GM12878 (cell line): ENCODE results near the gene CFDP1. TPM values are rescaled to one million over a fixed set of nuclear protein-coding genes. Genes with fewer than 3 reads are reported as not detected.

Experiments
- ATAC-seq: fragments of 200-7000 bp; cut with Tn5 transposase; 3 replicates; pipeline ENCODE4 v1.9.1; 2020; ENCODE audit warnings: mild to moderate bottlenecking, moderate library complexity
- BruUV-seq: library from RNA; stranded (reverse); fragments of 400-500 nt; replicated peaks from 2 replicates; lab custom pipeline; 2021; lab: Mats Ljungman, UMichigan
- CTCF ChIA-PET: fragments of 300-600 bp; sonication (Branson Sonifier 250); formaldehyde crosslinking; extraction: SDS; loops from one replicate; lab custom pipeline; 2021; ENCODE audit warnings: inconsistent platforms; lab: Yijun Ruan, JAX
- POLR2A ChIA-PET: fragments of 350-600 bp; formaldehyde crosslinking; extraction: SDS; loops from one replicate; lab custom pipeline; 2021; ENCODE audit warnings: inconsistent platforms; lab: Charles Lee
- RAD21 ChIA-PET: fragments of 300-600 bp; sonication (Branson Sonifier 250); formaldehyde crosslinking; loops from one replicate; lab custom pipeline; 2023; ENCODE audit warnings: antibody characterized with exemption; ENCODE audit not compliant: unreplicated experiment; lab: Charles Lee
- SMC1A ChIA-PET: fragments of 300-600 bp; sonication (Branson Sonifier 250); formaldehyde crosslinking; loops from one replicate; lab custom pipeline; 2023; ENCODE audit not compliant: unreplicated experiment, uncharacterized antibody; lab: Charles Lee
- DNase-seq: peaks from one replicate; pipeline ENCODE4 v3.0.0-alpha.2; 2011; ENCODE audit warnings: low read depth, low spot score
- FAIRE-seq: peaks from 3 replicates; lab custom pipeline; 2011; peaks lifted over from hg19 to GRCh38; lab: Jason Lieb, UNC
- H2AFZ ChIP-seq: 2 replicates; pipeline ENCODE4 v1.6.0; 2011; ENCODE audit warnings: low read depth, low read length, control low read depth; ENCODE audit not compliant: control insufficient read depth
- H3K27ac ChIP-seq: 2 replicates; pipeline ENCODE4 v1.5.1; 2011; ENCODE audit warnings: control low read depth; ENCODE audit not compliant: control insufficient read depth, insufficient read depth
- H3K27me3 ChIP-seq, 2 experiments: replicated peaks in 1 of 2; 2 replicates each; pipeline versions ENCODE4 v1.6.0 to v1.6.1; 2011; ENCODE audit warnings: low read length in 1 of 2; ENCODE audit not compliant: control insufficient read depth in 2 of 2, insufficient read depth in 2 of 2
- H3K36me3 ChIP-seq, 2 experiments: 2 replicates each; pipeline ENCODE4 v1.5.1; 2011; ENCODE audit warnings: low read length in 1 of 2; ENCODE audit not compliant: control insufficient read depth in 2 of 2, insufficient read depth in 2 of 2
- H3K4me1 ChIP-seq: 2 replicates; pipeline ENCODE4 v1.6.1; 2011; ENCODE audit warnings: mild to moderate bottlenecking, low read length, moderate library complexity, mixed read lengths; ENCODE audit not compliant: control insufficient read depth, insufficient read depth
- H3K4me2 ChIP-seq: 2 replicates; pipeline ENCODE4 v1.6.0; 2011; ENCODE audit warnings: control low read depth; ENCODE audit not compliant: control insufficient read depth, insufficient read depth
- H3K4me3 ChIP-seq: fragments of 200-600 bp; sonication (generic); 2 replicates; pipeline ENCODE4 v1.5.1; 2016
- H3K79me2 ChIP-seq: 2 replicates; pipeline ENCODE4 v1.6.0; 2011; ENCODE audit warnings: low read length; ENCODE audit not compliant: control insufficient read depth, insufficient read depth
- H3K9ac ChIP-seq: 2 replicates; pipeline ENCODE4 v1.8.0; 2011; ENCODE audit warnings: low read length, control low read depth, mixed read lengths; ENCODE audit not compliant: control insufficient read depth, insufficient read depth
- H3K9me3 ChIP-seq: replicated peaks from 3 replicates; pipeline ENCODE4 v1.5.1; 2011; ENCODE audit warnings: mild to moderate bottlenecking, low read length; ENCODE audit not compliant: control insufficient read depth, insufficient read depth
- H4K20me1 ChIP-seq: 2 replicates; pipeline ENCODE4 v1.6.0; 2011; ENCODE audit not compliant: control insufficient read depth, insufficient read depth
- BCL11A ChIP-seq: IDR thresholded peaks from 2 replicates; pipeline ENCODE4 v1.6.1; 2011; ENCODE audit warnings: low read depth, low read length
- DPF2 ChIP-seq: fragments of 450-650 bp; IDR thresholded peaks from 2 replicates; pipeline ENCODE4 v1.6.1; 2017; ENCODE audit warnings: mild to moderate bottlenecking
- EP300 ChIP-seq, 2 experiments: fragments of 150-350 bp in 1 of 2; IDR thresholded peaks; 2 replicates each; pipeline ENCODE4 v1.6.1; 2011 to 2012; ENCODE audit warnings: low read depth in 2 of 2, low read length in 2 of 2, borderline replicate concordance in 1 of 2, improper control_type of control experiment in 1 of 2, inconsistent platforms in 1 of 2; ENCODE audit not compliant: control insufficient read depth in 1 of 2
- IKZF1 ChIP-seq: fragments of 450-650 bp; conservative IDR thresholded peaks from 2 replicates; pipeline ENCODE4 v1.6.1; 2017; ENCODE audit warnings: antibody characterized with exemption, mild to moderate bottlenecking
- JUND ChIP-seq: IDR thresholded peaks from 2 replicates; pipeline ENCODE4 v1.6.1; 2012; ENCODE audit warnings: low read depth, mild to moderate bottlenecking, low read length, improper control_type of control experiment, moderate library complexity
- MYB ChIP-seq: fragments of 150-350 bp; IDR thresholded peaks from 2 replicates; pipeline ENCODE4 v1.6.1; 2014; ENCODE audit warnings: mild to moderate bottlenecking, low read depth, low read length, borderline replicate concordance
- NKRF ChIP-seq: fragments of 450-650 bp; conservative IDR thresholded peaks from 2 replicates; pipeline ENCODE4 v1.6.1; 2017; ENCODE audit warnings: mild to moderate bottlenecking, moderate library complexity
- PAX8 ChIP-seq: fragments of 450-650 bp; IDR thresholded peaks from 2 replicates; pipeline ENCODE4 v1.6.1; 2017; ENCODE audit warnings: mild to moderate bottlenecking, moderate library complexity
- RB1 ChIP-seq: fragments of 450-650 bp; formaldehyde crosslinking; IDR thresholded peaks from 2 replicates; pipeline ENCODE4 v1.6.1; 2017; ENCODE audit warnings: mild to moderate bottlenecking, borderline replicate concordance
- SIX5 ChIP-seq: IDR thresholded peaks from 2 replicates; pipeline ENCODE4 v1.6.1; 2011; ENCODE audit warnings: mild to moderate bottlenecking, low read depth, low read length, moderate library complexity; ENCODE audit not compliant: severe bottlenecking
- TCF7 ChIP-seq: IDR thresholded peaks from 2 replicates; pipeline ENCODE4 v1.6.1; 2014; ENCODE audit warnings: antibody characterized with exemption, borderline replicate concordance
- ZBED1 ChIP-seq: IDR thresholded peaks from 2 replicates; pipeline ENCODE4 v1.6.1; 2016; ENCODE audit warnings: borderline replicate concordance
- ZNF24 ChIP-seq: fragments of 450-650 bp; IDR thresholded peaks from 2 replicates; pipeline ENCODE4 v1.6.1; 2017; ENCODE audit warnings: antibody characterized with exemption, mild to moderate bottlenecking
- ZZZ3 ChIP-seq: IDR thresholded peaks from 2 replicates; pipeline ENCODE4 v1.6.1; 2011; ENCODE audit warnings: low read depth; ENCODE audit not compliant: control insufficient read depth, insufficient read length
- WGBS: methylation state at CpG from one replicate; pipeline ENCODE4 v1.1.6; 2016; ENCODE audit warnings: low lambda C conversion rate; ENCODE audit not compliant: insufficient replicate concordance, insufficient coverage; ENCODE audit errors: missing lambda C conversion rate; 5-methylcytosine and 5-hydroxymethylcytosine counted together
- in situ Hi-C: fragments of 300-500 bp; cut with MboI; formaldehyde crosslinking; loops from 9 replicates; pipeline ENCODE4 v1.14.3; 2018; ENCODE audit warnings: mixed read lengths
- intact Hi-C: fragments of 100-400 bp; cut with micrococcal nuclease; formaldehyde crosslinking; loops from one replicate; pipeline ENCODE4 v1.14.2; 2022; ENCODE audit not compliant: unreplicated experiment
- polyA plus RNA-seq, 11 experiments: library from polyadenylated mRNA; depleted of rRNA in 4 of 11; unstranded in 6 of 11; stranded (reverse) in 5 of 11; fragments of >200 nt; fragmentation: Nextera tagmentation in 4 of 11; fragmentation: Illumina TruSeq in 1 of 11; extraction: Ambion mirVana in 4 of 11; extraction: Trizol in 1 of 11; gene quantifications; 1 replicate in 1 of 11; 2 replicates in 10 of 11; pipeline versions ENCODE4 v1.2.1 to v1.2.3, GENCODE V29; 2011 to 2016; ENCODE audit warnings: inconsistent platforms in 2 of 11, missing spikeins in 2 of 11, low read depth in 1 of 11
- total RNA-seq, 4 experiments: library from RNA; depleted of rRNA in 3 of 4; stranded (reverse); fragments of >200 nt in 3 of 4; fragmentation: Illumina TruSeq in 1 of 4; extraction: Trizol in 1 of 4; gene quantifications; 2 replicates each; pipeline versions ENCODE4 v1.2.1 to v1.2.3, GENCODE V29; 2013 to 2021

CFDP1 gene
- total and polyA plus RNA-seq, 10 of the 15 experiments (the other 5 are each of a cell fraction or from before 2014, with no cell fraction given), result 22.3 to 64.8 (median 36.7) TPM

DNA sequence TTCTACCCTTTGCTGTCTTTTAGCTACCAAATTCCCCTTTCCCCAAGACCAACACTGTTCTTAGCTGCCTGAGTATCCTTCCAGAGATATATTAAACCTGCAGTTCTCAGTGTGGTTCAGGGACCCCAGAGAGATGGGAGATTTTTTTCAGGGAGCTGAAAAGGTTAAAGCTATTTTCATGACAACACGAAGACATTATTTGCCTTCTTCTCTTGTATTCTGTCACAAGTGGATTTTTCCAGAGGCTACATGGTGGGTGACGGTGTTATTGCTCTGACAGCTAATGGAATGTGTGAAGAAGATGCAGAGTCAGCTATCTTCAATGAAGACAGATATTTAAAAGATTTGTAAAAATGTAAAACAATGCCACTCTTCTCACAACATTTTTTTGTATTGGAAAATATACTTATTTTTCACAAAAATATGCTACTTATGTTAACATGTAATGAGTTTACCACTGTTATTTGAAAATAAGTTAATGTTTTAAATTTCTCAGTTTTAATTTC is 69.0 kb downstream of the CFDP1 start:
- WGBS, result 96% methylated on average over 2 of the region's 2 CpGs
- in situ Hi-C loops, result no loop called here

More for the DNA sequence above, 69.0 kb downstream of the CFDP1 start:
- Histone ChIP-seq H3K4me2 (no peak overlapping the region), H2AFZ (no peak overlapping the region), H3K9ac (no peak overlapping the region), H3K27ac (no peak overlapping the region), H3K4me3 (no peak overlapping the region), H3K9me3 (no peaks in the 10 kb centered on the region), H3K27me3 (no peaks in the 10 kb centered on the region), H4K20me1 (no peaks in the 10 kb centered on the region), H3K36me3 (peaks cover 0 to 4% of the 10 kb centered on the region in 2 experiments; a peak in 1 of 4 replicates), H3K4me1 (no peaks in the 10 kb centered on the region), H3K79me2 (no peaks in the 10 kb centered on the region)
- DNase-seq (no peak), FAIRE-seq (no peak), ATAC-seq (no peak)
- intact Hi-C loops, result no loop called here
- ChIA-PET CTCF (interaction anchor here (1.2 to 1.8 kb wide), 2 partner anchors 11 to 28 kb away, joined by 3 to 4 read pairs; no protein-coding TSS in a partner anchor), RAD21 (no interaction called here), POLR2A (interaction anchor here (0.6 kb wide), 1 partner anchor 30 kb away, joined by 3 read pairs; no protein-coding TSS in a partner anchor), SMC1A (interaction anchor here (1.1 to 1.4 kb wide), 4 partner anchors 14 to 38 kb away, joined by 3 to 5 read pairs (median 4); no protein-coding TSS in a partner anchor)
- BruUV-seq, result no TSS peak
- TF ChIP-seq NKRF (no peak), JUND (no peak), RB1 (no peak), IKZF1 (no peak), ZZZ3 (no peak), PAX8 (no peak), BCL11A (no peak), EP300 (IDR thresholded peaks at IDR 0.05; ENCODE audit: borderline replicate concordance in 1 of 2, control insufficient read depth in 1 of 2, low read depth in 2 of 2, low read length in 2 of 2) (no peak), ZBED1 (no peak), SIX5 (no peak), MYB (no peak), TCF7 (no peak), DPF2 (no peak), ZNF24 (no peak)
